Large intestine (tissue), 3 donors: ENCODE results near the gene FAM180B. TPM values are rescaled to one million over a fixed set of nuclear protein-coding genes. Genes with fewer than 3 reads are reported as not detected.
"Not testable (repeated sequence)": the region's sequence is repeated elsewhere in the genome, so short reads cannot be mapped to it uniquely, and the experiment has no call there.

ENCODE experiments used
- DNase-seq, 2 donors: peaks; one replicate each; pipeline versions ENCODE4 v3.0.0 to v3.0.0-alpha.2; 2013
- H3K27ac ChIP-seq: one replicate; pipeline ENCODE4 v1.5.1; 2013; ENCODE audit warnings: low read length
- H3K27me3 ChIP-seq: 2 replicates; pipeline ENCODE4 v1.6.1; 2013; ENCODE audit warnings: low read length; ENCODE audit not compliant: control insufficient read depth, insufficient read depth
- H3K36me3 ChIP-seq: 2 replicates; pipeline ENCODE4 v1.6.1; 2013; ENCODE audit warnings: low read length; ENCODE audit not compliant: control insufficient read depth, insufficient read depth
- H3K4me1 ChIP-seq: one replicate; pipeline ENCODE4 v1.6.1; 2013; ENCODE audit warnings: low read length; ENCODE audit not compliant: control insufficient read depth, insufficient read depth
- H3K4me3 ChIP-seq: one replicate; pipeline ENCODE4 v1.5.1; 2013; ENCODE audit warnings: low read length
- H3K9me3 ChIP-seq: one replicate; pipeline ENCODE4 v1.6.1; 2013; ENCODE audit warnings: mild to moderate bottlenecking, low read depth, low read length, moderate library complexity; ENCODE audit not compliant: control insufficient read depth
- WGBS: methylation state at CpG from one replicate; pipeline ENCODE4 v1.1.5; 2013; ENCODE audit warnings: low lambda C conversion rate; ENCODE audit not compliant: insufficient coverage; 5-methylcytosine and 5-hydroxymethylcytosine counted together
- polyA plus RNA-seq: library from polyadenylated mRNA; unstranded; fragments of 120-200 nt; gene quantifications from one replicate; pipeline ENCODE4 v1.2.1, GENCODE V29; 2013

The FAM180B gene
- polyA plus RNA-seq, 1 donor: 0.19 TPM

DNA sequence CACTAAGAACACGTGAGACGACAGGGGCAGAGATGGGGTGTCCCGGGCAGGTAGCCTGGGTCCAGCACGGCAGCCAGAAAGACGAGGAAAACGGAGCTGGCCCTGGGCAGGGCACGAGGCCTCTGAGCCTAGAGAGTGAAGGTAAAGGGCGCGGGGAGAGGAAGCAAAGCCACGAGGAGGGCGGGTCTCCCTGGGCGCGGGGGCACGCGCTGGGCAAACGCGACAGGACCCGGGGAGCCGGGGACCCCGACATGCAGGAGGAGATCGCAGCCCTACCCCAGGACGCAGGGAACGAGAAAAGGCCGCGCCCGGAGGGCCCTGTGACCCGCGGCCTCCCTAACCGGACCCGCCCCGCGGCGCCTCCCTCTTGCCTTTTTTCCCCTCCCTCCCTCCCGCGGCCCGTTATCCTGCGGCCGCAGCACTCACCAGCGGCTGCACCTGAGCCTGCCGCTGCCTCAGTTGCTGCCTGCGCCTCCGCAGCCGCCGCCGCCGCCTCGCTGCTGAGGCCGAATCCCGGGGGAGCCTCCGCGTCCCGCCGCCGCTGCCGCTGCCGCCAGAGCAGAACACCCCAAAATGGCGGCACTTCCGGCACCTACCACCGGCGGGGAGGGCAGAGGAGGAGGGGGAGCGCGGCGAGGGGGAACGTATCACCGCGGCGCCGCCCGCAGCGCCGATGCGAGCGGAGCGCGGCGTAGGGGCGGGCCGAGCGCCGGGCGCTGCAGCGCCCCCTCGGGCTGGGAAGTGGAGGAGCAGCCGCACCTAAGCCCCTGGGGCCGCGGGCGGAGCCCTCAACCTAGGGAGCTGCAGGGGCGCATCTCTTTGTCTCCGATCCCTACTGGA lies 33.7 kb upstream of the FAM180B start, which contains the start of gene CELF1:
CELF1 (minus strand) TSS at position 567 of the 840 bp plus-strand sequence. CDS start 53,609 bp downstream, outside the sequence.
- Histone ChIP-seq H3K9me3 (no peaks in the 10 kb centered on the region), H3K27me3 (no peaks in the 10 kb centered on the region), H3K4me3 (peak within 1 kb of the TSS; percentile 98), H3K4me1 (peaks cover 18% of the 10 kb centered on the region), H3K27ac (peak within 1 kb of the TSS; percentile 98), H3K36me3 (peaks cover 3% of the 10 kb centered on the region)
- DNase-seq: peak; percentile 90 to 97
- no CpG with 5 or more reads among the region's 89 CpGs for WGBS

DNA sequence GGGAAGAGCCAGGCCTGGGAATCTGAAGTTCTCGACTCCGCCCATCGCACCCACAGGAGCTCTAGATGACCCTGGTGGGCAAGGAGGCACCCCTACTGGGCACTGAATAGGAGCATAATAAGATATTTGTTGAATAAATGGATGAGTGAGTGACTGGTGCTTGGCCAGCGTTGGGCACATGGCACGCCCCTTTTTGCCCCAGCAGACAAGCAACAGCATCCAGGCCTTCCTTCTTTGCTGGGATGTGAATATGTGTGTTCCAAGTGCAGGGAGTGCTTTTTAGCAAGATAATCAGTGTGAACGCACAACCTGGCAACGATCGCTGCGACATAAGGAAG lies 33.1 kb upstream of the FAM180B start:
- Histone ChIP-seq H3K9me3 (no peaks in the 10 kb centered on the region), H3K27ac (peak overlapping the region; percentile 78), H3K36me3 (peaks cover 2% of the 10 kb centered on the region), H3K4me3 (peak overlapping the region; percentile 56), H3K27me3 (no peaks in the 10 kb centered on the region), H3K4me1 (peaks cover 18% of the 10 kb centered on the region)
- no CpG with 5 or more reads among the region's 9 CpGs for WGBS
- no peak for DNase-seq

DNA sequence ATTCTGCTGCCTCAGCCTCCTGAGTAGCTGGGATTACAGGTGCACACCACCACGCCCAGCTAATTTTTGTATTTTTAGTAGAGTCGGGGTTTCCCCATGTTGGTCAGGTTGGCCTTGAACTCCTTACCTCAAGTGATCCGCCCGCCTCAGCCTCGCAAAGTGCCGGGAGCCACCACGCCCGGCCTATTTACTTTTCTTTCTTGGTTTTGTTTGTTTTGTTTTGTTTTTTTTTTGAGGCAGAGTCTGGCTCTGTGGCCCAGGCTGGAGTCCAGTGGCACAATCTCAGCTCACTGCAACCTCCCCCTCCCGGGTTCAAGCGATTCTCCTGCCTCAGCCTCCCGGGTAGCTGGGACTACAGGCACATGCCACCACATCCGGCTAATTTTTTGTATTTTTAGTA lies 29.5 kb upstream of the FAM180B start:
- WGBS: no CpG with 5 or more reads among the region's 12 CpGs
- not testable (repeated sequence) for DNase-seq, H3K9me3 ChIP-seq, H3K27ac ChIP-seq, H3K4me1 ChIP-seq, H3K36me3 ChIP-seq, H3K4me3 ChIP-seq, H3K27me3 ChIP-seq

DNA sequence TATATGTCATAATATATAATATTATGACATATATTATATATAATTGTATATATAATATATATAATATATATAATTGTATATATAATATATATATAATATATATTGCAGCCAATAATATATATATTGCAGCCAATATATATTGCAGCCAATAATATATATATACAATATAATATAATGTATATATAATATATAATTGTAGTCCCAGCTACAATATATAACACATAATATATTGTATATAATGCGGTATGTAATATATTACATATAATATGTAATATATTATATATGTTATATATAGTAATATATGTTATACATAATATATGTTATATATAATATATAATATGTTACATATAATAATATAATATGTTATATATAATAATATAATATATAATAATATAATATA lies 27.8 kb upstream of the FAM180B start:
- no peaks in the 10 kb centered on the region for H3K27me3 ChIP-seq
- H3K9me3 ChIP-seq: no peaks in the 10 kb centered on the region
- H3K4me1 ChIP-seq: peaks cover 1% of the 10 kb centered on the region
- no peak overlapping the region for H3K27ac ChIP-seq
- no CpG with 5 or more reads among the region's 1 CpG for WGBS
- H3K36me3 ChIP-seq: no peaks in the 10 kb centered on the region
- no peak overlapping the region for H3K4me3 ChIP-seq
- DNase-seq: no peak

DNA sequence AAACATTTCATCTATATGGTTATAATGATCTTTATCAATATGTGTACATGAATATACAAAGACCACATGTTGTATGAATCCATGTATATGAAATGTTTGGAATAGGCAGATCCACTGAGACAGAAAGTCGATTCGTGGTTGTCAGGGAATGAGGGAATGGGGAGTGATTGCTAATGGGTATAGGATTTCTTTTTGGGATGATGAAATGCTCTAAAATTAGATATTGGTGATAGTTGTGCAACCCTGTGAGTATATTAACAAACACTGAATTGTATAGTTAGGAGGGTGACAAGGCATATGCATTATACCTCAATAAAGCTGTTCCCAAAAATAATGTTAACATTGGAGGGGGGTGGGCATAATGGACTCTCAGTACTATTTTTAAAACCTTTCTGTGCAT lies 26.1 kb upstream of the FAM180B start:
- Histone ChIP-seq H3K27me3 (no peaks in the 10 kb centered on the region), H3K9me3 (no peaks in the 10 kb centered on the region), H3K4me1 (peaks cover 5% of the 10 kb centered on the region), H3K4me3 (no peak overlapping the region), H3K27ac (no peak overlapping the region), H3K36me3 (no peaks in the 10 kb centered on the region)
- WGBS: 100% methylated on average over 2 of the region's 2 CpGs
- no peak for DNase-seq

DNA sequence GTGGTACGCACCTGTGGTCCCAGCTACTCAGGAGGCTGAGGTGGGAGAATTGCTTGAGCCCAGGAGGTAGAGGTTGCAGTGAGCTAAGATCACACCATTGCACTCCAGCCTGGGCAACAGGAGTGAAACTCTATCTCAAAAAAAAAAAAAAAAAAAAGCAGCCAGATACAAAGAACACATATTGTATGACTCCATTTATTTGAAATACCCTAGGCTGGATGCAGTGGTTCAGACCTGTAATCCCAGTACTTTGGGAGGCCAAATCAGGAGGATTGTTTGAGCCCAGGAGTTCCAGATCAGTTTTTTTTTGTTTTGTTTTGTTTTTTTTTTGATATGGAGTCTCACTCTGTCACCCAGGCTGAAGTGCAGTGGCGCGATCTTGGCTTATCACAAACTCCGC lies 24.1 kb upstream of the FAM180B start:
- not testable (repeated sequence) for DNase-seq

DNA sequence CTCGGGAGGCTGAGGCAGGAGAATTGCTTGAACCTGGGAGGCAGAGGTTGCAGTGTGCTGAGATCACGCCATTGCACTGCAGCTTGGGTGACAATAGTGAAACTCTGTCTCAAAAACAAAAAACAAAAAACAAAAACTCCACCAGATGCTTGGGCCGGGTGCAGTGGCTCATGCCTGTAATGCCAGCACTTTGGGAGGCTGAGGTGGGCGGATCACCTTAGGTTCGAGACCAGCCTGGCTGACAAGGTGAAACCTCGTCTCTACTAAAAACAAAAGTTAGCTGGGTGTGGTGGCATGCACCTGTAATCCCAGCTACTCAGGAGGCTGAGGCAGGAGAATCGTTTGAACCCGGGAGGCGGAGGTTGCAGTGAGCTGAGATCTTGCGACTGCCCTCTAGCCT lies 22.1 kb upstream of the FAM180B start:
- not testable (repeated sequence) for H3K4me3 ChIP-seq, H3K9me3 ChIP-seq, H3K4me1 ChIP-seq, H3K27ac ChIP-seq, DNase-seq, H3K27me3 ChIP-seq, H3K36me3 ChIP-seq
- no CpG with 5 or more reads among the region's 10 CpGs for WGBS

More for the DNA sequence above, 24.1 kb upstream of the FAM180B start:
- not testable (repeated sequence) for H3K36me3 ChIP-seq, H3K27me3 ChIP-seq, H3K4me3 ChIP-seq, H3K4me1 ChIP-seq, H3K27ac ChIP-seq, H3K9me3 ChIP-seq
- no CpG with 5 or more reads among the region's 4 CpGs for WGBS

DNA sequence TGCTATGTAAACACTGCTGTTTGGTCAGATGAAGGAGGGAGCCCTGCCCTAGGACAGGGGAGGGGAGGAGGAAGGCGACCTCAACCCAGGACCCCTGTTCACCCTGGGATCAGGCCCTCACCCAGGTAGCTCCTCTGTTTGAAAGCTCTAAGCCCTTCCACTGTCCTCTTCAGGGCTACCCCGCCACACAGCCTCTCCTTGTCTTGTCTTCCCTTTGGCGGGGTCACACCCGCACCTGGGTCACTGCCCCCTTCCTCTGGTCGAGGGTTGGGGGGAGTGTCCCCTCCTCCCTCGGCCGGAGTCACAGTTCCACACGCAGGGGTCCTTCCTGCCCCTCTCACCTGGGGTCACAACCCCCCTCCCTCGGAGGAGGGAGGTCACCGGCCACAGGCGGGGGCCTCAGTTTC lies 21.5 kb upstream of the FAM180B start:
- H3K27me3 ChIP-seq: no peaks in the 10 kb centered on the region
- H3K9me3 ChIP-seq: peaks cover 2% of the 10 kb centered on the region
- H3K4me3 ChIP-seq: peak overlapping the region; percentile 86
- peaks cover 6% of the 10 kb centered on the region for H3K36me3 ChIP-seq
- no peak for DNase-seq
- peaks cover 5% of the 10 kb centered on the region for H3K4me1 ChIP-seq
- WGBS: no CpG with 5 or more reads among the region's 11 CpGs
- H3K27ac ChIP-seq: peak overlapping the region; percentile 12

DNA sequence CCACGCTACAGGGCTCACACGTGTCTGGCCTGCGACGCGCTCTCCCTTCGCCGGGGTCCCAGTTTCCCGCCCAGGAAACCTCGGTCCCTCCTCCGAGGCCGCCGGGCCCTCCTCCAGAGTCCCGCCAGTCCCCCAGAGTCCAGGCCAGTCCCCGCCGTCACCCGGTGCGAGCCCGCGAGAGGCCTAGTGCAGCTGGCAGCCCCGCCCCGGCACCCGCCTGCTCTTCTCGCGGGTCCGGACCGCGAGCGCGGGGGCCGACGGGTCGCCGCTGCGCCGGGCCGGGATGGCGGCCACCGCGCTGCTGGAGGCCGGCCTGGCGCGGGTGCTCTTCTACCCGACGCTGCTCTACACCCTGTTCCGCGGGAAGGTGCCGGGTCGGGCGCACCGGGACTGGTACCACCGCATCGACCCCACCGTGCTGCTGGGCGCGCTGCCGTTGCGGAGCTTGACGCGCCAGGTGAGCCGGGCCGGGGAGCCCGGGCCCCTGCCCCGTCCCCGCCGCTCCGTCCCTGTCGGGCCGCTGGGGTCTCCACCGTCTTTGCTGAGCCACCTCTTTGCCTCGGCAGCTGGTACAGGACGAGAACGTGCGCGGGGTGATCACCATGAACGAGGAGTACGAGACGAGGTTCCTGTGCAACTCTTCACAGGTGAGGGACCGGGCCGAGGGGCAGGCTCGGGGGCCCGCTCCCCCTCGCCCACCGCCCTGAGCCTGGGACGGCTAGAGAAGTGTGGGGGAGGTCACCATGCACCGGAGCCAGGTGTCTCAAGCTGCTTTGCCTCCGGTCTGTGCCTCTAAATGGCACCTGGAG lies 20.9 kb upstream of the FAM180B start, which contains the start of gene PTPMT1:
PTPMT1 (plus strand) TSS at position 260 of the 809 bp plus-strand sequence; CDS start at position 284, 24 bp downstream.
- peaks cover 2% of the 10 kb centered on the region for H3K9me3 ChIP-seq
- no CpG with 5 or more reads among the region's 86 CpGs for WGBS
- H3K27ac ChIP-seq: peak within 1 kb of the TSS; percentile 19
- DNase-seq: peak; percentile 76 to 85
- H3K27me3 ChIP-seq: no peaks in the 10 kb centered on the region
- peaks cover 9% of the 10 kb centered on the region for H3K36me3 ChIP-seq
- peak within 1 kb of the TSS; percentile 86 for H3K4me3 ChIP-seq
- peaks cover 5% of the 10 kb centered on the region for H3K4me1 ChIP-seq

DNA sequence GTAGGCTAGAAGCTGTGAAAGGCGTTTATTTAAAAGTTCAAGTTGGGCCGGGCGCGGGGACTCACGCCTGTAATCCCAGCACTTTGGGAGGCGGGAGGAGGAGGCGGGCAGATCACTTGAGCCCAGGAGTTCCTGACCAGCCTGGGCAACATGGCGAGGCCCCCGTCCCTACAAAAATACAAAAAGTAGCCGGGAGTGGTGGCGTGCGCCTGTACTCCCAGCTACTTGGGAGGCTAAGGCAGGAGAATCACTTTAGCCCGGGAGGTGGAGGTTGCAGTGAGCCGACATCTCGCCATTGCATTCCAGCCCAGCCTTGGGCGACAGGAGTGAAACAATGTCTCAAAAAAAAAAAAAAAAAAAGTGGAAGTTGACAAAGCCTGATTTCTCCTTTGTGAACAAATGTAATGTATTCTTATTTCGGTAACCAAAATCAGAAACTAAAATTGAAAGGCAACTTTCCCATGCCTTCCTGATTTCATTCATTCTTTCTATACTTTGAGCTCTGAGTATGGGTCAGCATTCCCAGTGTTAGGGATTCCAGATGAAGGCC lies 20.3 kb upstream of the FAM180B start:
- peak overlapping the region; percentile 19 for H3K27ac ChIP-seq
- no peak for DNase-seq
- peaks cover 5% of the 10 kb centered on the region for H3K4me1 ChIP-seq
- H3K9me3 ChIP-seq: peaks cover 2% of the 10 kb centered on the region
- no CpG with 5 or more reads among the region's 17 CpGs for WGBS
- H3K27me3 ChIP-seq: no peaks in the 10 kb centered on the region
- peaks cover 11% of the 10 kb centered on the region for H3K36me3 ChIP-seq
- H3K4me3 ChIP-seq: peak overlapping the region; percentile 86
